Erythroblast (primary cell): ENCODE measurements around the gene FNDC3B.

Experiments used
- GATA1 ChIP-seq: IDR thresholded peaks from 2 replicates; pipeline ENCODE4 v1.6.1; 2011; ENCODE audit warnings: low read depth, mild to moderate bottlenecking, control low read depth, low read length, moderate library complexity
- POLR2A ChIP-seq: IDR thresholded peaks from 2 replicates; pipeline ENCODE4 v1.6.1; 2011; ENCODE audit warnings: mild to moderate bottlenecking, low read length

GRCh38 chr3:172126741-172127140, 87.4 kb downstream of the FNDC3B start:
- TF ChIP-seq POLR2A: no peak
- no peak for TF ChIP-seq GATA1
